Hematopoietic multipotent progenitor cell treated with erythropoietin and hydrocortisone succinate and interleukin-3 and kit ligand, for 4 days (in vitro differentiated cells): ENCODE data around the gene MGST2.
A peak's percentile ranks its signal among the peaks of the same experiment; 100 is the strongest.

Source experiments
- DNase-seq: peaks from one replicate; pipeline ENCODE4 v3.0.0-alpha.2; 2015

Gene MGST2

GRCh38 chr4:139672732-139673131 is 7.1 kb downstream of the MGST2 start:
- no peak for DNase-seq

- DNase-seq: peak; percentile 82
These were observed 9.4 kb downstream of the MGST2 start for GRCh38 chr4:139674875-139675550.

- no peak for DNase-seq
These were observed 10.0 kb downstream of the MGST2 start for GRCh38 chr4:139675651-139676050.

DNA sequence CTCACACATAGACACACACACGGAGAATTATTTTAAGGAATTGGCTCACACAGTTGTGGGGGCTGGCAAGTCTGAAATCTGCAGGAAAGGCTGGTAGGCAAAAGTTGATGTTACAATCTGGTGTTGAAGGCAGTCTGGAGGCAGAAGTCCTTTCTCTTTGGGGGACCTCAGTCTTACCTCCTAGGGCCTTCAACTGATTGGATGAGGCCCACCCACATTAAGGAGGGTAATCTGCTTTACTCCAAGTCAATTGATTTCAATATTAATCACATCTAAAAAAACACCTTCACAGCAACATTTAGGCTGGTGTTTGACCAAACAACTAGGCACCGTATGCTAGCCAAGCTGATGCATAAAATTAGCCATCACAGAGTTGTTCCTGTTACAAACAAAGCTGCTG is 10.7 kb downstream of the MGST2 start:
- DNase-seq: no peak

DNA sequence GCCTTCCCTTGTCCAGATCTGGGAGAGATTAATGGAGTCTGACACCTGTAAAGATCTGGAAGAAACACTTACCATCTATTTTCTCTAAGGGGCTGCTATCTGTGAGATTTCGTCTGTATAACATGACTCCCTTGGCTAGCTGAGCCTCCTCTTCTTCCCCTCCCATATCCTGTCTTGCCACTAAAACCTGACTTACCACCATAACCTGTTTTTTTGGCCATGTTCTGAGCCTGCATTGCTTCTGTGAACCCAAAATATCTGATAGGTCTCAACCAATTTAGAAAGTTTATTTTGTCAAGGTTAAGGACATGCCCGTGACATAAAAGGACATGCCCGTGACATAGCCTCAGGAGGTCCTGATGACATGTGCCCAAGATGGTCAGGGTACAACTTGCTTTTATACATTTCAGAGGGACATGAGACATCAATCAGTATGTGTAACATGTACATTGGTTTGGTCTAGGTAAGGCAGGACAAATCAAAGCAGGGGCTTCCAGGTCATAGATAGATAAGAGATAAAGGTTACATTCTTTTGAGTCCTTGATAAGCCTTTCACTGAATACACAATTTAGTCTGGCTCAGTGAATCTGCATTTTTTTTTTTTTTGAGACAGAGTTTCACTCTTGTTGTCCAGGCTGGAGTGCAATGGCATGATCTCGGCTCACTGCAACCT is 11.4 kb downstream of the MGST2 start:
- no peak for DNase-seq

GRCh38 chr4:139682309-139682708 is 16.7 kb downstream of the MGST2 start:
- DNase-seq: no peak

GRCh38 chr4:139682741-139683151 is 17.1 kb downstream of the MGST2 start:
- peak; percentile 49 for DNase-seq

DNA sequence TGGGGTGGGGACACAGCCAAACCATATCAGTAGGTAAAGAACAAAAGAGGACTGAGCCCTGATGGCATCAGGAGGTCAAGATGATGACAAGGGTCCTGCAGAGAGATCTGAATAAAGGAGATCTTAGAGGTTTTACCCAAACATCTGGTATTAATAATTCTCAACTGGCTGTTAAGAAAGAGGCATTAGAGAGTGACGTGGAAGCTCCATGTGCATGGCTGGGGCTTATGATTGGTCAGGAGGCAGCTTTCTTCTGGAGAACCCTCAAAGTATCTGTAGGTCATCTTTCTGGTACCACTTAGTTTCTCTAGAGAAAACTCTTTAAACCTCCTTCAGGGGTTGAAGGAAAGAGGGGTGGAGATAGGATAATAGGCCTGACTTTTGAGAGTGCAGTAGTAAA is 18.7 kb downstream of the MGST2 start:
- no peak for DNase-seq

- DNase-seq: peak; percentile 82
These were observed 19.6 kb downstream of the MGST2 start for GRCh38 chr4:139685180-139685579.

GRCh38 chr4:139686130-139686529 is 20.5 kb downstream of the MGST2 start:
- DNase-seq: peak; percentile 53

- no peak for DNase-seq
These were observed 21.4 kb downstream of the MGST2 start for GRCh38 chr4:139686988-139687387.

DNA sequence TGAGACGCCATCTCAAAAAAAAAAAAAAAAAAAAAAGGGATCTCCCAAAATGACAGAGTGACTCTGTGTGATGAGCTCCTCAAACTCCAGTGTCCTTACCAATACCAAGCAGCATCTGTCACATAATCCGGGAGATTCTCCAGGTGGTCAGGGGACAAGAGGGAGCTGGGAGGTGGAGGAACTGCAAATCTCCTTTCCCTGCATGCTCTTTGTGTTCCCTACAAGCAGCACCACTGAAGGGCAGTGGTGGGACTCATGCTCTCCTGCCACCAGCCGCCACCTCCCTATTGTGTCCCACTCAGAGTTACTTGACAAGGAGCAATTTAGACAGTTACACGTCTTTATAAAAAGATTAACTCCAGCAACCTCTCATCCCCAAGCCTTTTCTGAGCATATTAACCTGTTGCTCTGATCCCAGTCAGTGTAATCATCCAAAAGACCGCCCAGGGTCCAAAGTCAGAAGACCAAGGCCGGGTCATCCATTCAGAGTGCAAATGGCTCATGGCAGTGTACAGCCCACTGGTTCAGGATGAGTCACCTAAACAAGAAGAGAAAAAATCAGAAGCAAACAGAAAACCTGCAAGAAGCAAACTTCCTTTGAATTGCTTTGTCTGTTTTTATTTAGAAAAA is 23.6 kb downstream of the MGST2 start:
- DNase-seq: no peak

DNA sequence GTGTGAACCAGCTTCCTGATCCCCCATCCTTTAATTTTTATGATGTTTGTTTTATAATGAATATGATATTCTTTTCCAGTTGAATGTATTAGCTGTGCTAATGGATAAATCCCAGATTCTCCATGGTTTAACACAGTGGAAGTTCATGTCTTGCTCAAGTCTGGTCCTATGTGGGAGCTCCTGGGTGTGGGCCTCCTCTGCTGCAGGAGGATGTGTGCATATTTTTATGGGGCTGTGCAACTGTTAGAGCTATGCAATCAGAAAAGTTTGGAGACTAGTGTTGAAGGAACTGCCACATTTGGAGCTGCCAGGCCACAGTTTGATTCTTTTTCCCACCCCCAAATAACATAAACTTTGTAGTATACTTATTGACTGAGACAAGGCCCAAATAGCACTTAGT is 24.8 kb downstream of the MGST2 start:
- DNase-seq: no peak

- DNase-seq: peak; percentile 82
These were observed 26.8 kb downstream of the MGST2 start for GRCh38 chr4:139692309-139693012.

DNA sequence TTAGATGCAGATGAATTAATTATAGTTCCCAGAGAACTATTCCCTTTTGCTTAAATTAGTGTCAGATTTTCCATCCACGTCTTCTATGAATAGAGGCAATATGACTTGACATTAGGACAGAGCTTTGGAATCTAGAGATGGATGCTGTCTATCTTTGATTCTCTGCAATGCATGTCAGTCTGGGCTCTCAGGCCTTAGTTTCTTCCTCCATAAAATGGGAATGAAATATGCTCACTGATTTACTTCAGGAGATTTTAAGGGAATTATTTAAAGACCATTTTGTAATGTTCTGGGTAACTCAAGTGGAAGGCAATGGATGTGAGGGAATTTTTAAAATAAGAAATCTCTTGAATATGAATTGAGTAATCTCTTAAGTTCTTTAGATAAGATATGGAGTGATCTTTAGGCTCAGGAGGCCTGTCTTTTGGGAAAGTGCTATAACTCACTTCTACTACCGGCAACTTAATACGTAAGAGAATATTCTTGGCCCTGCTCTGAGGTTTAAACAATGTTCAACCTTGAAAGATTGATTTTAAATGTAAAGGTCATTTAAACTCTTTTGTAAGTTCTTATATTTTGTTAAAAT is 29.0 kb downstream of the MGST2 start:
- DNase-seq: no peak

DNA sequence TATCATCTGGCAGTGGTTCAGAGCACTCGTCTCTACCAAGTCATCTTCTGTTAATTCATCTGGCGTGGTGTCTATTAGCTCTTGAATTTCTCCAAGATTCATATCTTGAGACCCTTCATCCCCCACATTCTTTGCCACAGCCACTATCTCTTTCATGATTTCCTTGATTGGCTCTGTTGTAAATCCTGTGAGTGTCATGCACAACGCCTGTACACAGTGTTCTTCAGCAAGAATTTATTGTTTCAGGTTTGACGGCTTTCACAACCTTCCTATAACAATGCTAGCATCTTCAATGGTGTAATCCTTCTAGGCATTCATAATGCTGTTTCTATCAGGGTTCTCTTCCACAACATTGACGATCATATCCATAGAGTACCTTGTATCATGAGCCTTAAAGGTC is 30.9 kb downstream of the MGST2 start:
- no peak for DNase-seq

DNA sequence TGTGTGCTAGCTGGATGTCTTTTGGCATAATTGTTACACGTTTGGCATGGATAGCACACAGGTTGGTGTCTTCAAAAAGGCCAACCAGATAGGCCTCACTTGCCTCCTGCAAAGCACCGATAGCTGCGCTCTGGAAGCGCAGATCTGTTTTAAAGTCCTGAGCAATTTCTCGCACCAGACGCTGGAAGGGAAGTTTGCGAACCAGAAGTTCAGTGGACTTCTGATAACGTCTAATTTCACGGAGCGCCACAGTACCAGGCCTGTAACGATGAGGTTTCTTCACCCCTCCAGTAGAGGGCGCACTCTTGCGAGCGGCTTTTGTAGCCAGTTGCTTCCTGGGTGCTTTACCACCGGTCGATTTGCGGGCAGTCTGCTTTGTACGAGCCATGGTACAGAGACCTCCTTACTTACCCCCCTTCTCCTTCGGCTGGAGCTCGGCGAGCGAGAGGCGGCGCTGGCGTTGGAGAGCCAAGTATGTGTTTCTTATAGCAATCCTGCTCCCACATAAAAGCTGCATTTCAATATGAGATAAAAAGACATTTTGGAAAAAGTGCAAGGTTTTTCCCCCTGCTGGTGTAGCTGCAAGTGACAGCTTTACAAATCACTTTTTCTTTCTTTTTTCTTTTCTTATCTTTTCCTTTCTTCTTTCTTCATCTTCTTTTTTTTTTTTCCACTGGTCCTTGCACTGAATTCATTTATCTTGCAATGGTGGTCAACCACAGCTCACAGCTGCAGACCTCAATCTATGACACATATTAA is 32.7 kb downstream of the MGST2 start:
- DNase-seq: peak; percentile 65

- DNase-seq: no peak
These were observed 34.9 kb downstream of the MGST2 start for GRCh38 chr4:139700568-139700967.

GRCh38 chr4:139704915-139705485 is 39.4 kb downstream of the MGST2 start:
- DNase-seq: peak; percentile 63

GRCh38 chr4:139709660-139710059 is 44.0 kb downstream of the MGST2 start:
- no peak for DNase-seq

GRCh38 chr4:139710073-139710472 is 44.5 kb downstream of the MGST2 start:
- DNase-seq: no peak

GRCh38 chr4:139711461-139711860 is 45.8 kb downstream of the MGST2 start:
- no peak for DNase-seq
